ENCODE data around the gene IP6K1. TPM values are rescaled to one million over a fixed set of nuclear protein-coding genes. Genes with fewer than 3 reads are reported as not detected.
"Not testable (repeated sequence)": the region's sequence is repeated elsewhere in the genome, so short reads cannot be mapped to it uniquely, and the experiment has no call there.

The IP6K1 gene
- total and polyA plus RNA-seq, 10 donors: 8.6 to 56.0 (median 46.4) TPM

GRCh38 chr3:49689908-49690624 lies 96.3 kb downstream of the IP6K1 start:
- H3K27me3 ChIP-seq (replicated peaks in 1 of 7): peaks cover 0 to 22% (median 0%) of the 10 kb centered on the region in 7 donors
- intact Hi-C loops (cut with DNase I; ENCODE audit: low total_unique reads); DNase-seq; H3K36me3 ChIP-seq; H3K9me3 ChIP-seq: not testable (repeated sequence)
- peak overlapping the region; percentile 86 to 100 (median 98) for H3K4me3 ChIP-seq
- H3K4me1 ChIP-seq: peaks cover 23 to 66% (median 49%) of the 10 kb centered on the region in 6 donors
- 9 to 15% (median 10%) methylated on average over 14 to 16 of the region's 16 CpGs for WGBS, 5 donors
- H3K27ac ChIP-seq: peak overlapping the region; percentile 72 to 91 (median 84)

- Histone ChIP-seq H3K9me3 (no peaks in the 10 kb centered on the region), H3K27ac (peak within 1 kb of the TSS; percentile 72 to 91 (median 84)), H3K4me1 (peaks cover 23 to 63% (median 49%) of the 10 kb centered on the region in 6 donors), H3K4me3 (peak within 1 kb of the TSS; percentile 86 to 100 (median 98)), H3K27me3 (replicated peaks in 1 of 7) (peaks cover 0 to 22% (median 0%) of the 10 kb centered on the region in 7 donors), H3K36me3 (peaks cover 0 to 14% (median under 1%) of the 10 kb centered on the region in 6 donors)
- intact Hi-C loops (cut with DNase I; ENCODE audit: low total_unique reads): no loop called here
- DNase-seq: peak; percentile 97
- WGBS, 5 donors: 1 to 5% (median 2%) methylated on average over 30 to 66 of the region's 66 CpGs; no CpG with 5 or more reads in 1 of the 5 donors
- TF ChIP-seq CTCF (IDR thresholded peaks at IDR 0.05 in 8 of 11, conservative IDR thresholded peaks at IDR 0.05 in 3 of 11) (peak in 7 of 11 experiments; percentile 16 to 60 (median 44)), POLR2AphosphoS5 (IDR thresholded peaks at IDR 0.05) (peak; percentile 93 to 95 (median 94)), POLR2A (IDR thresholded peaks at IDR 0.05) (no peak)
Measured at GRCh38 chr3:49689046-49689907, 97.1 kb downstream of the IP6K1 start, which contains the start of the genes MST1 and RNF123. TSS of gene MST1 (minus strand) at chr3:49689474. CDS start at chr3:49688691, 783 bp downstream. TSS of gene RNF123 (plus strand) at chr3:49689557. CDS start at chr3:49691166, 1,609 bp downstream.

GRCh38 chr3:49688338-49689045 lies 97.8 kb downstream of the IP6K1 start:
- peaks cover 23 to 61% (median 49%) of the 10 kb centered on the region in 6 donors for H3K4me1 ChIP-seq
- peak overlapping the region; percentile 86 to 100 (median 98) for H3K4me3 ChIP-seq
- intact Hi-C loops (cut with DNase I; ENCODE audit: low total_unique reads); DNase-seq; H3K9me3 ChIP-seq: not testable (repeated sequence)
- H3K36me3 ChIP-seq: peaks cover 0 to 22% (median 7%) of the 10 kb centered on the region in 6 donors
- peaks cover 0 to 22% (median 0%) of the 10 kb centered on the region in 7 donors for H3K27me3 ChIP-seq (replicated peaks in 1 of 7)
- H3K27ac ChIP-seq: peak overlapping the region; percentile 72 to 91 (median 84)
- WGBS, 5 donors: 52 to 78% (median 66%) methylated on average over 4 to 7 of the region's 7 CpGs

GRCh38 chr3:49687424-49687795 lies 98.9 kb downstream of the IP6K1 start:
- Histone ChIP-seq H3K4me1 (peaks cover 23 to 58% (median 48%) of the 10 kb centered on the region in 6 donors), H3K36me3 (peaks cover 0 to 32% (median 18%) of the 10 kb centered on the region in 6 donors), H3K4me3 (peak overlapping the region in 1 of 8 donors; percentile 59), H3K27me3 (replicated peaks in 1 of 7) (peaks cover 0 to 22% (median 0%) of the 10 kb centered on the region in 7 donors)
- intact Hi-C loops (cut with DNase I; ENCODE audit: low total_unique reads); H3K9me3 ChIP-seq; DNase-seq; H3K27ac ChIP-seq: not testable (repeated sequence)
- WGBS, 5 donors: 81 to 96% (median 92%) methylated on average over 5 to 12 of the region's 12 CpGs

GRCh38 chr3:49686769-49687423 lies 99.4 kb downstream of the IP6K1 start:
- peaks cover 0 to 22% (median 0%) of the 10 kb centered on the region in 7 donors for H3K27me3 ChIP-seq (replicated peaks in 1 of 7)
- DNase-seq; intact Hi-C loops (cut with DNase I; ENCODE audit: low total_unique reads); H3K9me3 ChIP-seq: not testable (repeated sequence)
- H3K4me1 ChIP-seq: peaks cover 23 to 52% (median 44%) of the 10 kb centered on the region in 6 donors
- TF ChIP-seq POLR2AphosphoS5 (IDR thresholded peaks at IDR 0.05): peak in 2 of 3 donors; percentile 39 to 53
- H3K4me3 ChIP-seq: peak overlapping the region in 7 of 8 donors; percentile 20 to 59 (median 27)
- 20 to 57% (median 22%) methylated on average over 11 to 44 of the region's 44 CpGs for WGBS, 5 donors
- H3K27ac ChIP-seq: peak overlapping the region in 2 of 8 donors; percentile 1 to 5
- H3K36me3 ChIP-seq: peaks cover 0 to 37% (median 23%) of the 10 kb centered on the region in 6 donors

- 0 to 12% (median 1%) methylated on average over 3 to 25 of the region's 29 CpGs for WGBS, 5 donors
- Histone ChIP-seq H3K36me3 (peaks cover 0 to 40% (median 29%) of the 10 kb centered on the region in 6 donors), H3K4me3 (peak overlapping the region in 7 of 8 donors; percentile 20 to 59 (median 27)), H3K27ac (peak overlapping the region in 2 of 8 donors; percentile 1 to 23), H3K4me1 (peaks cover 19 to 47% (median 39%) of the 10 kb centered on the region in 6 donors), H3K27me3 (replicated peaks in 1 of 7) (peaks cover 0 to 22% (median 0%) of the 10 kb centered on the region in 7 donors)
- H3K9me3 ChIP-seq; intact Hi-C loops (cut with DNase I; ENCODE audit: low total_unique reads): not testable (repeated sequence)
- peak; percentile 82 for DNase-seq
Measured at GRCh38 chr3:49686346-49686745, 100.0 kb downstream of the IP6K1 start.
